ENCODE results near the gene TFR2. TPM values are rescaled to one million over a fixed set of nuclear protein-coding genes. Genes with fewer than 3 reads are reported as not detected.

The TFR2 gene
- total and polyA plus RNA-seq, 2 of the 13 experiments (the other 11 are each of a cell fraction or from before 2014, with no cell fraction given): 36.9 to 64.2 TPM

GRCh38 chr7:100655908-100656674 is 14.7 kb upstream of the TFR2 start, which contains the start of gene ACTL6B (continued):
- TF ChIP-seq FOXM1 (CRISPR knock-in tag; IDR thresholded peaks at IDR 0.05) (no peak), GMEB2 (CRISPR knock-in tag; IDR thresholded peaks at IDR 0.05; ENCODE audit: low read depth) (no peak), ATF7-NPFF (CRISPR knock-in tag; IDR thresholded peaks at IDR 0.05; ENCODE audit: low read depth) (peak; percentile 91), ZNF589 (CRISPR knock-in tag; conservative IDR thresholded peaks at IDR 0.05) (no peak; the same call in 1 of the 2 replicates), CBFB (CRISPR knock-in tag; IDR thresholded peaks at IDR 0.05) (0 out of 2 replicates have a peak, but pooled peaks have one; percentile 46), HES4 (CRISPR knock-in tag; IDR thresholded peaks at IDR 0.05; ENCODE audit: borderline replicate concordance) (peak; percentile 98), ZNF891 (CRISPR knock-in tag; IDR thresholded peaks at IDR 0.05) (no peak; the same call in 1 of the 2 replicates), ESRRA (CRISPR knock-in tag; IDR thresholded peaks at IDR 0.05; ENCODE audit: low read depth) (no peak), ZNF672 (CRISPR knock-in tag; IDR thresholded peaks at IDR 0.05) (no peak), RELA (CRISPR knock-in tag; IDR thresholded peaks at IDR 0.05) (0 out of 2 replicates have a peak, but pooled peaks have one; percentile 46), PHF5A (CRISPR knock-in tag; IDR thresholded peaks at IDR 0.05; ENCODE audit: low read depth, unreplicated experiment) (no peak), NFKBIZ (CRISPR knock-in tag; IDR thresholded peaks at IDR 0.05) (0 out of 2 replicates have a peak, but pooled peaks have one; percentile 49), ZNF770 (CRISPR knock-in tag; IDR thresholded peaks at IDR 0.05) (peak; percentile 37; the same call in 1 of the 2 replicates), SNAPC2 (CRISPR knock-in tag; IDR thresholded peaks at IDR 0.05) (0 out of 2 replicates have a peak, but pooled peaks have one; percentile 32), WIZ (CRISPR knock-in tag; IDR thresholded peaks at IDR 0.05) (peak; percentile 95), ZNF282 (IDR thresholded peaks at IDR 0.05; ENCODE audit: partially characterized antibody) (no peak), YY1 (IDR thresholded peaks at IDR 0.05; ENCODE audit: insufficient read depth, insufficient replicate concordance, low read depth, low read length) (peak; percentile 32), ONECUT2 (CRISPR knock-in tag; IDR thresholded peaks at IDR 0.05) (no peak), PRDM15 (CRISPR knock-in tag; IDR thresholded peaks at IDR 0.05) (no peak), FOXA1 (IDR thresholded peaks at IDR 0.05) (no peak), FOXA1 (CRISPR knock-in tag; IDR thresholded peaks at IDR 0.05) (no peak), CHD2 (IDR thresholded peaks at IDR 0.05; ENCODE audit: low read depth, low read length) (no peak), PLSCR1 (CRISPR knock-in tag; IDR thresholded peaks at IDR 0.05; ENCODE audit: borderline replicate concordance) (no peak)
